Cardiac fibroblast (primary cell): ENCODE data around the gene PRICKLE2.

Experiments
- DNase-seq, 2 donors: peaks; one replicate each; pipeline versions ENCODE4 v3.0.0 to v3.0.0-alpha.2; 2010; ENCODE audit warnings: low read depth in 2 of 2
- H3K4me3 ChIP-seq, 2 donors: replicated peaks in 1 of 2; 1 replicate in 1 of 2; 2 replicates in 1 of 2; pipeline ENCODE4 v1.5.1; 2011; ENCODE audit warnings: low read depth in 2 of 2, low read length in 2 of 2, mild to moderate bottlenecking in 2 of 2, moderate library complexity in 1 of 2
- CTCF ChIP-seq: IDR thresholded peaks from one replicate; pipeline ENCODE4 v1.5.1; 2011; ENCODE audit warnings: low read depth, mild to moderate bottlenecking, low read length, inconsistent platforms

Gene PRICKLE2

GRCh38 chr3:64073158-64073761 is 152.0 kb downstream of the PRICKLE2 start:
- peak in 1 of 2 donors; percentile 22 for DNase-seq
- no peak overlapping the region for H3K4me3 ChIP-seq
- TF ChIP-seq CTCF = no peak

GRCh38 chr3:64072126-64072525 is 153.1 kb downstream of the PRICKLE2 start:
- no peak for TF ChIP-seq CTCF
- DNase-seq = no peak
- H3K4me3 ChIP-seq = no peak overlapping the region

GRCh38 chr3:64070704-64071103 is 154.6 kb downstream of the PRICKLE2 start:
- TF ChIP-seq CTCF = no peak
- no peak for DNase-seq
- no peak overlapping the region for H3K4me3 ChIP-seq

- TF ChIP-seq CTCF = no peak
- H3K4me3 ChIP-seq = no peak overlapping the region
- DNase-seq = peak; percentile 28 to 57
These were observed 157.5 kb downstream of the PRICKLE2 start for GRCh38 chr3:64067506-64068346.

GRCh38 chr3:64064804-64065203 is 160.5 kb downstream of the PRICKLE2 start:
- no peak overlapping the region for H3K4me3 ChIP-seq
- TF ChIP-seq CTCF = no peak
- no peak for DNase-seq

- no peak overlapping the region for H3K4me3 ChIP-seq
- no peak for TF ChIP-seq CTCF
- no peak for DNase-seq
These were observed 161.3 kb downstream of the PRICKLE2 start for GRCh38 chr3:64063983-64064438.
